Osteoblast (primary cell): ENCODE measurements around the gene MBTD1. TPM values are rescaled to one million over a fixed set of nuclear protein-coding genes. Genes with fewer than 3 reads are reported as not detected.

Source experiments
- DNase-seq: peaks from one replicate; pipeline ENCODE4 v3.0.0; 2011; ENCODE audit warnings: low spot score, mixed read lengths; ENCODE audit not compliant: insufficient read length; ENCODE audit errors: missing footprints
- H2AFZ ChIP-seq: 2 replicates; pipeline ENCODE4 v1.6.0; 2011; ENCODE audit warnings: mild to moderate bottlenecking, low read length
- H3K27ac ChIP-seq: 2 replicates; pipeline ENCODE4 v1.5.1; 2011; ENCODE audit warnings: mild to moderate bottlenecking, low read depth, low read length, moderate library complexity
- H3K27me3 ChIP-seq: 2 replicates; pipeline ENCODE4 v1.6.0; 2012; ENCODE audit warnings: mild to moderate bottlenecking, control low read depth, inconsistent platforms, low read length, moderate library complexity; ENCODE audit not compliant: insufficient read depth
- H3K36me3 ChIP-seq: 2 replicates; pipeline ENCODE4 v1.5.1; 2011; ENCODE audit warnings: mild to moderate bottlenecking, low read length, control low read depth, moderate library complexity; ENCODE audit not compliant: insufficient read depth
- H3K4me1 ChIP-seq: 2 replicates; pipeline ENCODE4 v1.5.1; 2011; ENCODE audit warnings: mild to moderate bottlenecking, low read length, control low read depth, moderate library complexity; ENCODE audit not compliant: insufficient read depth
- H3K4me2 ChIP-seq: 2 replicates; pipeline ENCODE4 v1.6.0; 2011; ENCODE audit warnings: mild to moderate bottlenecking, low read length; ENCODE audit not compliant: insufficient read depth
- H3K4me3 ChIP-seq: fragments of 200-600 bp; sonication (generic); 3 replicates; pipeline ENCODE4 v1.5.1; 2012; ENCODE audit warnings: mild to moderate bottlenecking, low read length, inconsistent platforms; ENCODE audit not compliant: insufficient read depth
- H3K79me2 ChIP-seq: 2 replicates; pipeline ENCODE4 v1.6.0; 2012; ENCODE audit warnings: mild to moderate bottlenecking, low read length, control low read depth, inconsistent platforms; ENCODE audit not compliant: insufficient read depth
- H3K9me3 ChIP-seq: 2 replicates; pipeline ENCODE4 v1.5.1; 2011; ENCODE audit warnings: low read depth, low read length, control low read depth
- H4K20me1 ChIP-seq: 2 replicates; pipeline ENCODE4 v1.6.0; 2012; ENCODE audit warnings: mild to moderate bottlenecking, low read length, control low read depth; ENCODE audit not compliant: insufficient read depth
- CTCF ChIP-seq: IDR thresholded peaks from 2 replicates; pipeline ENCODE4 v1.5.1; 2011; ENCODE audit warnings: mild to moderate bottlenecking, low read depth, low read length, moderate library complexity; ENCODE audit errors: extremely low read depth
- total RNA-seq: library from RNA; depleted of rRNA; stranded (reverse); fragments of >200 nt; gene quantifications from 2 replicates; pipeline ENCODE4 v1.2.3, GENCODE V29; 2012

The MBTD1 gene
- total RNA-seq, 1 donor = 16.3 TPM

DNA sequence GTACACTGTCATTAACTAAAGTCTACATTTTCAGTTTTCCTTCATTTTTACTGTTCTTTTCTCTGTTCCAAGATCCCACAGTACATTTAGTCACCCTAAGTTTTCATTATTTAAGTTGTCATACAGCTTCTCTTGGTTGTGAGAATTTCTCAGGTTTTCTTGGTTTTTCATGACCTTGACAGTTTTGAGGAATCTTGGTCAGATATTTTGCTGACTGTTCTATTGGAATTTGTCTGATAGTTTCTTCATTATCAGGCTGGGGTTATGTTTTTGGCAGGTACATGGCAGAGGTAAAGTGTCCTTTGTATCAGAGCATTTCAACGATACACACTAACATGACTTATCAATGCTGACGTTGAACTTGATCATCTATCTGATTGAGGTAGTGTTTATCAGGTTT lies 19.6 kb downstream of the MBTD1 start:
- Histone ChIP-seq H3K4me1 (peaks cover 9% of the 10 kb centered on the region), H3K36me3 (no peaks in the 10 kb centered on the region), H3K27me3 (no peaks in the 10 kb centered on the region), H3K27ac (no peak overlapping the region), H3K4me3 (no peak overlapping the region), H3K4me2 (no peak overlapping the region), H4K20me1 (peaks cover 7% of the 10 kb centered on the region), H2AFZ (no peak overlapping the region), H3K79me2 (peaks cover 53% of the 10 kb centered on the region), H3K9me3 (no peaks in the 10 kb centered on the region)
- no peak for DNase-seq
- no peak for TF ChIP-seq CTCF

DNA sequence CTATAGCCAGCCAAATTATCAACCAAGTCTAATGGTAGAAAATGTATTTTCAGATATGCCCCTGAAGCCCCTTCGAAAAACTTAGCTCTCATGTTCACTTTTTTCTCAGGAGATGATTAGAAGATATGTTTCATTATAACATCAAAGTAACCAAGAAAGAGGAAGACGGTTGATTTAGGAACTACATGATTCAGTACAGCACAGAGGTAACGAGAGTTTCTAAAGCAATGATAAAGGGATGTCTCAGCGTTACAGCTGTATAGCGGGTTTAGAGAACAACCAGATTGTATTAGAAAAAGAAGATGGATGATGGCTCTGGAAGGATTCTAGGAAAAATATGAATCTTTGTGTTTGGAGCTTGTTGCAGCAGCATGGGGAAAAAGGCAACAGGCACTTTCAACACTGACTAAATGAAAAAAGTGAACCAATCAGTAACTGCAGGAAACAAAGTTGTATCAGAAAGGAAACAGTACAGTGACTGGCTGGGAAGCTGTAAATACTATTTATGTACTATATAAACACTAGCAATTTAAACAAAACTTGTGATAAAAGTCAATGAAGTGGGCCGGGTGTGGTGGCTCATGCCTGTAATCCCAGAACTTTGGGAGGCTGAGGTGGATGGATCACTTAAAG lies 21.5 kb downstream of the MBTD1 start:
- no peak for TF ChIP-seq CTCF
- H3K36me3 ChIP-seq = no peaks in the 10 kb centered on the region
- H3K27ac ChIP-seq = no peak overlapping the region
- H3K4me2 ChIP-seq = no peak overlapping the region
- H3K4me3 ChIP-seq = no peak overlapping the region
- no peaks in the 10 kb centered on the region for H3K9me3 ChIP-seq
- H3K4me1 ChIP-seq = no peaks in the 10 kb centered on the region
- no peak for DNase-seq
- peaks cover 4% of the 10 kb centered on the region for H4K20me1 ChIP-seq
- no peaks in the 10 kb centered on the region for H3K27me3 ChIP-seq
- peaks cover 51% of the 10 kb centered on the region for H3K79me2 ChIP-seq
- no peak overlapping the region for H2AFZ ChIP-seq

DNA sequence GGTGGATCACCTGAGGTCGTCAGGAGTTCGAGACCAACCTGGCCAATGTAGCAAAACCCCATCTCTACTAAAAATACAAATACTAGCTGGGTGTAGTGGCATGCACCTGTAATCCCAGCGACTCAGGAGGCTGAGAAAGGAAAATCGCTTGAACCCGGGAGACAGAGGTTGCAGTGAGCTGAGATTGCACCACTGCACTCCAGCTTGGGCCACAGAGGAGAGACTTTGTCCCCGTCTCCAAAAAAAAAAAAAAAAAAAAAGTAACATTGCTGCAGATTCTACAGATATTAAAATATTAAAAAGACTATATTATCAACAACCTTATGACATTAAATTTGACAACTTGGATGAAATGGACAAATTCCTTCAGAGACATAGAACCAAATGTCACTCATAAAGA lies 25.7 kb downstream of the MBTD1 start:
- no peak overlapping the region for H3K27ac ChIP-seq
- no peak overlapping the region for H3K4me3 ChIP-seq
- H3K4me1 ChIP-seq = peaks cover 7% of the 10 kb centered on the region
- H4K20me1 ChIP-seq = peaks cover 3% of the 10 kb centered on the region
- H3K36me3 ChIP-seq = no peaks in the 10 kb centered on the region
- H3K9me3 ChIP-seq = no peaks in the 10 kb centered on the region
- no peaks in the 10 kb centered on the region for H3K27me3 ChIP-seq
- H3K79me2 ChIP-seq = peaks cover 55% of the 10 kb centered on the region
- H2AFZ ChIP-seq = no peak overlapping the region
- TF ChIP-seq CTCF = no peak
- H3K4me2 ChIP-seq = no peak overlapping the region
- DNase-seq = no peak

- H3K27me3 ChIP-seq = no peaks in the 10 kb centered on the region
- H3K9me3 ChIP-seq = no peaks in the 10 kb centered on the region
- no peak overlapping the region for H3K27ac ChIP-seq
- H3K4me1 ChIP-seq = peaks cover 16% of the 10 kb centered on the region
- H3K36me3 ChIP-seq = no peaks in the 10 kb centered on the region
- no peak for TF ChIP-seq CTCF
- no peak overlapping the region for H3K4me3 ChIP-seq
- peaks cover 43% of the 10 kb centered on the region for H3K79me2 ChIP-seq
- peaks cover 3% of the 10 kb centered on the region for H4K20me1 ChIP-seq
- H3K4me2 ChIP-seq = no peak overlapping the region
- H2AFZ ChIP-seq = no peak overlapping the region
- no peak for DNase-seq
Observed at GRCh38 chr17:51231999-51232398, 27.9 kb downstream of the MBTD1 start.
